ENCODE measurements around the gene PTGS1. TPM values are rescaled to one million over a fixed set of nuclear protein-coding genes. Genes with fewer than 3 reads are reported as not detected.

Gene PTGS1
- total RNA-seq, 2 donors from 2014 or later, result 0.13 to 0.37 TPM

GRCh38 chr9:122420315-122420714 lies 49.5 kb downstream of the PTGS1 start:
- H3K9me3 Mint-ChIP-seq, result peaks cover 8% of the 10 kb centered on the region
- no peak overlapping the region for H3K4me3 Mint-ChIP-seq
- ATAC-seq (replicated peaks), result no peak
- H3K27me3 Mint-ChIP-seq, result peaks cover 3% of the 10 kb centered on the region
- no peaks in the 10 kb centered on the region for H3K4me1 Mint-ChIP-seq
- no peak overlapping the region for H3K27ac Mint-ChIP-seq
- H3K36me3 Mint-ChIP-seq (ENCODE audit: low read depth), result peaks cover 36% of the 10 kb centered on the region

- ATAC-seq (replicated peaks), result no peak
- no peak overlapping the region for H3K27ac Mint-ChIP-seq
- no peaks in the 10 kb centered on the region for H3K4me1 Mint-ChIP-seq
- H3K27me3 Mint-ChIP-seq, result no peaks in the 10 kb centered on the region
- no peak overlapping the region for H3K4me3 Mint-ChIP-seq
- H3K9me3 Mint-ChIP-seq, result peaks cover 10% of the 10 kb centered on the region
- peaks cover 15% of the 10 kb centered on the region for H3K36me3 Mint-ChIP-seq (ENCODE audit: low read depth)
Measured at GRCh38 chr9:122425087-122425486, 54.3 kb downstream of the PTGS1 start.

GRCh38 chr9:122426723-122427122 lies 55.9 kb downstream of the PTGS1 start:
- no peak for ATAC-seq (replicated peaks)
- Mint-ChIP-seq H3K36me3 (ENCODE audit: low read depth) (no peaks in the 10 kb centered on the region), H3K27ac (no peak overlapping the region), H3K4me3 (no peak overlapping the region), H3K4me1 (no peaks in the 10 kb centered on the region), H3K9me3 (peaks cover 3% of the 10 kb centered on the region), H3K27me3 (no peaks in the 10 kb centered on the region)

- Mint-ChIP-seq H3K4me1 (no peaks in the 10 kb centered on the region), H3K36me3 (ENCODE audit: low read depth) (no peaks in the 10 kb centered on the region), H3K9me3 (no peaks in the 10 kb centered on the region), H3K4me3 (no peak overlapping the region), H3K27ac (no peak overlapping the region), H3K27me3 (peaks cover 10% of the 10 kb centered on the region)
- ATAC-seq (replicated peaks), result no peak
Measured at GRCh38 chr9:122442568-122442967, 71.7 kb downstream of the PTGS1 start.

GRCh38 chr9:122444041-122444733 lies 73.4 kb downstream of the PTGS1 start:
- Mint-ChIP-seq H3K4me1 (no peaks in the 10 kb centered on the region), H3K9me3 (no peaks in the 10 kb centered on the region), H3K36me3 (ENCODE audit: low read depth) (no peaks in the 10 kb centered on the region), H3K27ac (no peak overlapping the region), H3K4me3 (no peak overlapping the region), H3K27me3 (peaks cover 10% of the 10 kb centered on the region)
- no peak for ATAC-seq (replicated peaks)

Other genes starting within 250 kb of the PTGS1 start
- 10 to 100 TPM; 36.8 to 59.0 TPM for gene NDUFA8, start 211.2 kb upstream of the PTGS1 start, total RNA-seq
- not detected for gene MORN5, start 211.1 kb upstream of the PTGS1 start, total RNA-seq
- not detected for gene LHX6, start 142.1 kb upstream of the PTGS1 start, total RNA-seq
- 10 to 100 TPM; 25.7 to 36.1 TPM for gene RBM18, start 106.2 kb upstream of the PTGS1 start, total RNA-seq
- gene MRRF, start 106.1 kb upstream of the PTGS1 start, total RNA-seq, result 10 to 100 TPM; 42.7 to 51.3 TPM
- not detected for gene OR1J1, start 106.9 kb downstream of the PTGS1 start, total RNA-seq
- not detected for gene OR1J2, start 139.8 kb downstream of the PTGS1 start, total RNA-seq
- gene OR1J4, start 148.1 kb downstream of the PTGS1 start, total RNA-seq, result not detected
- not detected for gene OR1N1, start 156.3 kb downstream of the PTGS1 start, total RNA-seq
- gene OR1N2, start 182.1 kb downstream of the PTGS1 start, total RNA-seq, result under 1 TPM in 1 of 2 donors, not detected in 1; 0.37 TPM
- not detected for gene OR1L8, start 212.4 kb downstream of the PTGS1 start, total RNA-seq
- under 1 TPM in 1 of 2 donors, not detected in 1; 0.45 TPM for gene OR1Q1, start 243.7 kb downstream of the PTGS1 start, total RNA-seq